GM18526 (cell line): ENCODE measurements around the gene PRKAR1B.

Source experiments
- POLR2A ChIP-seq: IDR thresholded peaks from 3 replicates; pipeline ENCODE4 v1.6.1; 2011; ENCODE audit not compliant: insufficient read length; ENCODE audit errors: extremely low read depth

The PRKAR1B gene

DNA sequence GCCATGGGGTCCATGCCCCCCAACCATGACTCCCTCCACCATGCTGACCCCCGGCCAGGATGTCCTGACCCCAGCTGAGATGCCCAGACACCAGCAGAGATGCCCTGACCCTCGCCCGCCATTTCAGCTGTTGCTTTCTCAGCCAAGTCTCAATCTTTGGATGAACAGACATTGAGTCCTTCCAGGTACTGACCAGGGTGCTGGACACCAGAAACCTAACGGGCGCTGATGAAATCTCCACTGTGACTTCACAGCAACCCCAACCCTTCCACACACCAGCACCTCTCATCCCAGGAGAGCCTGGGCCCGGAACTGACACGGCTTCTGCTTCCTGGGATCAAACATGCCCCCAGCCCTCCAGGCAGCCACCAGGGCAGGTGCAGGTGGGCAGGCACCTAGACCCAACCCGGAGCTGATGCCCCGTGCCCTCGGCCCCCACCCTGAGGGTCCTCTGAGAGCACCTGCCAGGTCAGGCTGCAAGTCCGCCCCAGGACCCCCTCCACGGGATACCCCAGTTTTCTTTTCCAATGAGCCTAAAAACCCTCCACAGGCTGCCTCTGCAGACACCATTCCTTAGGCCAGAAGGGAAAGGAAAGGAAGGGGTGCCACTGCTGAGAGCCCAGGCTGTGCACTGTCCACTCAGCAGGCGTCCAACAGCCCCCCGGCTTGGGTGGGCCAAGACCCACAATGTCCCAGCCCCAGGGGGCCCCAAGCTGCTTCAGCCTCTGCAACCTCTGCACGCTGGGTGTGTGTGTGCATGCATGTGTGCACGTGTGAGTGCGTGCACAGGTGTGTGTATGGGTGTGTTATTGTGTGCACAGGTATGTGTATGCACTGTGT is 164.1 kb downstream of the PRKAR1B start:
- no peak for TF ChIP-seq POLR2A

- TF ChIP-seq POLR2A: no peak
Observed at GRCh38 chr7:562374-562675, 164.8 kb downstream of the PRKAR1B start.

GRCh38 chr7:561631-562373 is 165.3 kb downstream of the PRKAR1B start:
- no peak for TF ChIP-seq POLR2A

DNA sequence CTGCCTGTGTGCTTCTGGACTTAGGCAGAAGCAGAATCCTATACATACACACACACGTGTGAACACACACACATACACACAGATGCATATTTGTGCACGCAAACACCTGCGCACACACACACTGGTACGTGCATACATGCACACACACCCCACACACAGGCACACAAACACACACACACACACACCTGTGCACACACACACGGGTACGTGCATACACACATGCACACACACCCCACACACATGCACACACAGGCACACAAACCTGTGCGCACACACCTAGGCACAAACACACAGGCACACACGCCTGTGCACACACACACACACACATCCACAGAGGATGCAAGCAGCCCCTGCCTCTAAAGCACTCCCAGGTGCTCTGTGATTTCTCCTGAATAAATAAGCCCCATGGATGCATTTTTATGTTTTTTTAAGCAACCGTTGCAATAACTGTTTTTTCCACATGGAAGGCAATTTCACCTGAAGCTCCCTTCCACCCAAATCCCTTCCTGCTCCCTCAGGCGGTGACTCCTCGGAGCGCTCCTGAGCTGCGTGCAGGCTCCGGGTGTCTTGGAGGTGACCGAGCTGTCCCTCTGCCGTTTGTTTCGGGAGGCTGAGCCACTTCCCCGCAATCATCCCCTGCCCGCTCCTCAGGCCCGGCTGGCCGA is 166.0 kb downstream of the PRKAR1B start:
- TF ChIP-seq POLR2A: no peak

- TF ChIP-seq POLR2A: no peak
Observed at GRCh38 chr7:559396-559705, 167.7 kb downstream of the PRKAR1B start.

DNA sequence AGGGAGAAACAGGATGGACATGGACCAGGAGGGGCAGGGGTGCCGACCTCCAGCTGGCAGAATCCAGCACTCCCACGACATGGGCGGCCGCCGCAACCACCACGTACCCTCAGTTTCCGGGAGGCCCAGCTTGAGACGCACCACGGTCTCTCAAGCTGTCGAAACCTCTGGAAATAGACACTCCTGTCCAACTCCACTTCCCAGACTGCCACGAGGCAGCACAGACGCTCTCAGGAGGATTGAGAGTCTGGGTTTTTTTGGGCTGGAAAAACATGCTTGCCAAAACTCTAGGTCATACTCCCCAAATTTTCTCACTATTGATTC is 169.6 kb downstream of the PRKAR1B start:
- no peak for TF ChIP-seq POLR2A

GRCh38 chr7:556837-557557 is 170.1 kb downstream of the PRKAR1B start:
- no peak for TF ChIP-seq POLR2A

DNA sequence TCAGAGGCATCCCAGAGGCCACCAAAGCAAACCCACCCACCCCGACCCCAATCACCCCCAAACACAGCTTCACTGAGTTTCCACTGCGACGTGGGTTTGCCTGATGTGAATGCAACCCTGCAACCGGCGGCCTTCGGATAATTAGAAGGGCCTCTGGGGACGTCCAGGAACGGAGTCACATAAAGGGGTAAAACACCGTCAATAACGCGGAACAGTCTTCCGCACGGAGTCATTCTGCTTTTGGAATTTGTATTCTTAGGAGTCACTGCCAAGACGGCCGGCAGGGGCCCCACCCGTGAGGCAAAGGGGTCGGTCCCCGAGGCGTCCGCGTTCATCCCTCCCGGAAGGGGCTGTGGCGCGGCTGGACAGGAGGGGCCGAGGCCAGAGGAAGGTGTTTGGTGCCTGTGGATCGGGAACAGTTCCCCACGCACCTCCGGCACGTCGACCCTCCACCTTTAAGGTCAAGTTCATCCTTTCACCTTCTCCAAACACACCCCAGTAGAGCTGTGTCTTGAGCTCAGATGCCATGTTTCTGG is 170.7 kb downstream of the PRKAR1B start:
- no peak for TF ChIP-seq POLR2A

GRCh38 chr7:555551-556160 is 171.4 kb downstream of the PRKAR1B start:
- TF ChIP-seq POLR2A: no peak

DNA sequence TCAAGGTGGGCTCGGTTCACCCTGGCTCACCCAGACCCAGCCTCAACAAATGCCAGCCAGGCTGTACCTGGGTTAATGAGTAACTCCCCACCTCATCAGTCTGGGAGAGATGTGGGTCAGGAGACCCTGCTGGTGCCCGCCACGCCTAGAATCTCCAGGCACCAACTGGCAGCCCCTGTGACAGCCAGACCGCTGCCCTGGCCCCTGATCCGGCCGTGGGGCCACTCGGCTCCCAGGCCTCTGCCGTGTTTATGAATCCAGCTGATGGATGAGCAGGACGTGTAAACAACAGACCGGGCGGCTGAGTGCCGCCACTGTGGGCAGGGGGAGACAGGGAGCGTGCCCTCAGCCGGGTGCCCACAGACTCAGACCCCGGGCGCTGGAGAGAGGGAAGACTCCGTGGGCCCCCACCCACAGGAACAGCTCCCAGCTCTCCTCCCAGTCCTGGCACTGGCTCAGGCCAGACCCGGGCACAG is 173.4 kb downstream of the PRKAR1B start:
- no peak for TF ChIP-seq POLR2A

DNA sequence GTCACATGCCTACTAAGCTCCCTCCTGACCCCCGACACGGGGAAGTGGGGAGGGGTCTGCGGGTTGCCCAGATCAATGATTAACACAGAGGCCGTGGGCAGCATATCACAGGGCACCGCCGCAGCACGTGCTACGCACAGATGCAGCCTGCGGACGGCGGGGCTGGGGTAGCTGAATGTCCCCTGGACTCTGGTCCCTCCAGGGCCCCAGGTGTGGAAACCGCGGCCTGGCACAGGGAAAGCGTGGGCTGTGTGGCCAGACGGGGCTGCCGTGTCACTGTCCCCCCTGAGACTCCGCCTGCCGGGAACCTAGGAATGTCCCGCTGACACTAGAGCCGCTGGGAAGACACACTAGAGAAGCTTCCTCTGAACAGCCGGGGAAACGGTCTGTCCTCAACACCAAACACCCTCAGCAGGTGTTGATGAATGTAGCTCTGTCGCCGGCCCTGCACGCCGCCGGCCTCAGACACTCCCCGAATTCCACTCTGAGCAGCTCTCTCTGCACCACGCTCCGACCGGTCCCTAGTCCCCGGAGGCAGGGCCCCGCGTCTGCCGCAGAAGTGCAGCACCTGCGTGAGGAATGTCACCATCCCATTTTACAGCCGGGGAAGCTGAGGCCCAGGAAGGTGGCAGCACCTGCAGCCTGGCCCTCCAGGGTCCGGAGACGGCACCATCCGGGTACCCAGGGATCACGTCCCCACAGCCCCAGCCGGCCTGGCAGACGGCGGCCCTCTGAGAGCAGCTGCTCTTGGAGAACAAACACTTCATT is 174.0 kb downstream of the PRKAR1B start:
- no peak for TF ChIP-seq POLR2A

GRCh38 chr7:550881-551614 is 176.0 kb downstream of the PRKAR1B start:
- no peak for TF ChIP-seq POLR2A

DNA sequence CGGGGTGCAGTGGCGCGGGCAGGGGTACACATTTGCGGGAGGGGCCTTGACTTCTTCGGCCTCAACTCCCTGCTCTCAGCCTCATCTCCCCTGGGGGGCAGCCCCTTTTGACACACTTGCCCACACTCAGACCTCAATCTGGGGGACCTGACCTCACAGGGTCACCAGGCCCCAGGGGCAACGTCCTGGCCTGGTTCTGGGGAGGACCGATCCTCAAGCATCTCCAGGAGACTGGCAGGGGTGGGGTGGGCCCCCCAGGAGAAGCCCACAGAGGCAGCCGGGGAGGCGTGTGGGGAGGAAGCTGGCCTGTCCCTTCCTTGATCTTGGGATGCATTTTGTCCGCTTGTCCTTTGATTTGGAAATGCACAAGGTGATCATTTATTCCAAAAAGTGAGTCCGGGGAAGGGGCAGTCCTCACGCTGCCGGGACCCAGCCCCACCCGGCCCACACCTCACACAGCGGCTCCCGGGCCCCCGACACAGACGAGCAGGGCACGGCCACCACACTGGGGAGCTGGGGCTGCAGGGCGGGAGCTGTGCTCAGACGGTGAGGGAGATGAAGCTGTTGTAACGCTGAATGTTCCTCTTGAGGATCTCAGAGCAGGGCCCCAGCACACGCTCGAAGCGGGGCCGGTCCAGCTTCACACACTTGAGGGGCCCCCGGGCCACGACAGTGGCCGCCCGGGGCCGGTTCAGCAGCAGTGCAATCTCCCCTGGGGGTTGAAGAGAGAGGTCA is 177.0 kb downstream of the PRKAR1B start:
- TF ChIP-seq POLR2A: no peak
